ENCODE measurements around the gene CCDC87.
"Not testable (repeated sequence)": the region's sequence is repeated elsewhere in the genome, so short reads cannot be mapped to it uniquely, and the experiment has no call there.

CCDC87 gene
- 2.5 to 3.4 reads per million in 2 donors for total RNA-seq

DNA sequence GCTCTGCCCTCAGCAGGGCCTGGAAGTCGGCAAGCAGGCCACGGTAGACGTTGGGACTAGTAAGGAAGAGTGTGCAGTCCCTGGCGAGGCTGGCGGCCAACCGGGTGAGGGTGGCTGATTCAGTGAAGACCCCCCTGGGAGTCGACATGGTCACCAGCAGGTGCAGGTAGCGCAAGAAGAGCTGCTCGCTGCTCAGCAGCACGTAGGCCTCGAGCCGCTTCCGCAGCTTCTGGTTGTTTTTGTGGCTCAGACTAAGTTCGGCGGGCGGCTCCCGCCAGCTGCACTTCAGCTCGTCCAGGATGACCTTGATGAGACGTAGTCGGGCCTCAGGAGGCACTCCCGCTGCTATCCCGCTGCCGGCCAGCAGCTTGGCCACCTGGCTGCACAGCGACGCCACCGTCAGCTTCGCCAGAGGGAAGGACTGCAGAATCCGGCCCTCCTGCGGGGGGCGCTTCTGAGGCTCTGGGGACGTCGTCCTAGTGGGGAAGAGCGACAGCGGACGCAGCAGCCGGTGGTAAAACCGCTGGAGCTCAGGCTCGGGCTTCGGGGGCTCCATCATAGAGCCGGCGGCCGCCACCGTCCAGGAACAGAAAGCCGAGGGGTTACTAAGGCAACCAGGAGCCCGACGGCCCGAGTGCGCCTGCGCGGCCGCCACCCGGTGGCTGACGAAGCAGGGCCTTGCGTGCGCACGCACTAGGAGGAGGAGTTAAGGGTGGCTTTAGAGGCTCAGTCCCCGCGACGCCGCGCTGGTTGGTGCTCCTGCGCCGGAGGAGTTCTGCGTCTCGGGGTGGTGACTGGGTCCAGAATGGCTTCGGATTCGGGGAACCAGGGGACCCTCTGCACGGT is at the start of gene CCDC87, which contains the start of gene CCS:
Gene CCDC87 (minus strand): TSS at position 607 of the 846 bp plus-strand sequence. CDS start 48 bp downstream, at position 559.
Gene CCS (plus strand): TSS at position 729 of the 846 bp plus-strand sequence. CDS start 77 bp downstream, at position 806.
- DNase-seq = peak; percentile 95 to 99 (median 98)

- DNase-seq = no peak
Measured at GRCh38 chr11:66641834-66642233, 49.0 kb upstream of the CCDC87 start.

- not testable (repeated sequence) for DNase-seq
Measured at GRCh38 chr11:66639814-66640340, 47.0 kb upstream of the CCDC87 start.

- DNase-seq = peak in 2 of 5 experiments; percentile 43 to 62
Measured at GRCh38 chr11:66639066-66639813, 46.4 kb upstream of the CCDC87 start.

GRCh38 chr11:66638177-66639065 is 45.6 kb upstream of the CCDC87 start, which contains the start of gene RBM4:
TSS of gene RBM4 (plus strand) at chr11:66638703. CDS start at chr11:66639712, 1,009 bp downstream.
- peak; percentile 80 to 100 (median 94) for DNase-seq

DNA sequence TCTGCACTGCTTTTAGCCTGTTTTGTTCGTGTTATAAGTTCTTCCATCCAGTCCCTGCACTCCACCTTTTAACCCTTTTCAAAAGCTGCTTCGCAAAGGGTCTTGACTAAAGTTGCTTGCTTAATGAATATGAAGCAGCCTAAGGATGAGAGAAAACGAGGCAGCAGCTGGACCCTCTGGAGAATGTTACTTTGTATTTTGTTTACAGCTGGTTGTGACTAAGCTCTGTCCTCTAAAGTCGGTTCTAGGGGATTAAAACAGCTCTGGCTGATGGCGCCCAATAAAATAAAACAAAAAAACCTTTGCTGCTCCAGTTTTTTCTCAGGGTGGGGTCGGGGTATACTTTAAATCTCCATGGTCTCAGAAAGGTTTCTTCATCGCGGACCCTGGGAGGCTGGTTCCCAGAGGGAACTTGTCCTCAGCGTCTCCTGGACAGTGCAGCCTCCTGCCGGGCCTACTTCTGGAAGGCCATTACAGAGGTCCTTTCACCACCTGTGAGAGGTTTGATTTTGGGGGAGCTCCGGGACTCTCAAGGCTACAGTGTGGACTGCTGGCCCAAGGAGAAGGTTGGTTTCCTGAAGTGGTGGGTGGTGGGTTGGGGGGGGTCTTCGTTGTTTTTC is 44.8 kb upstream of the CCDC87 start:
- DNase-seq = no peak

- DNase-seq = no peak
Measured at GRCh38 chr11:66636411-66636810, 43.5 kb upstream of the CCDC87 start.

DNA sequence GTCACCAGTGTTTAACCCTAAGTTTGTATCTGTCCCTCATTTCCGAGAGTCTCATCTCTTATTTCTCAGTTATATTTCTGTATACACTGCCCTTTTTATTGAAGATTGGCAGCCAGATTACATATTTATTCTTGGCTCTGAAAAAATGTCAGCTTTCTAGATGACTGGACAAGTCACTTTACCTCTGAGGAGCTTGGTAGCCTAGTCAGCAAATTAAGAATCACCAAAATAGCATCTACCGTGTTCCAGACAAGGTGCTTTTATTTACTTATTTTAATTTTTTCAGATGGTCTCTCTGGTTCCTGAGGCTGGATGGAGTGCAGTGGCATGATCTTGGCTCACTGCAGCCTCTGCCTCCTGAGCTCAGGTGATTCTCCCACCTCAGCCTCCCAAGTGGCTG is 40.1 kb upstream of the CCDC87 start:
- DNase-seq = no peak

DNA sequence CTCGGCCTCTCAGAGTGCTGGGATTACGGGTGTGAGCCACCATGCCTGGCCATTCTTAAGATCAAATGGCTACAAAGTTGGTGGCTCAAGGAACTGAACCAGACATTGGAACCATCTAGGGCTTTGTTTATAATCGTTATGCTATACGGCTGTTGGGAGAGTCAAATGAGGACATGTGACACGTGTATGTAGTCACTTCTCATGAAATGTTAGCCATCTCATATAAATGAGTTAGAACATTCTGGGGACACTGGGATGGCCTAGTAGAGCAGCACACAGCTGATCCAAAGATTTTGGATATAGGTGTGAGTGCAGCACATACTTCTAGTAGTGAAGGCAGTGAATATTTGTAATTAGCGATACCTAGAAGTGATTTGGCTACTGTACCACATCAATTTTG is 39.0 kb upstream of the CCDC87 start:
- DNase-seq = no peak

GRCh38 chr11:66629356-66629755 is 36.5 kb upstream of the CCDC87 start:
- no peak for DNase-seq

DNA sequence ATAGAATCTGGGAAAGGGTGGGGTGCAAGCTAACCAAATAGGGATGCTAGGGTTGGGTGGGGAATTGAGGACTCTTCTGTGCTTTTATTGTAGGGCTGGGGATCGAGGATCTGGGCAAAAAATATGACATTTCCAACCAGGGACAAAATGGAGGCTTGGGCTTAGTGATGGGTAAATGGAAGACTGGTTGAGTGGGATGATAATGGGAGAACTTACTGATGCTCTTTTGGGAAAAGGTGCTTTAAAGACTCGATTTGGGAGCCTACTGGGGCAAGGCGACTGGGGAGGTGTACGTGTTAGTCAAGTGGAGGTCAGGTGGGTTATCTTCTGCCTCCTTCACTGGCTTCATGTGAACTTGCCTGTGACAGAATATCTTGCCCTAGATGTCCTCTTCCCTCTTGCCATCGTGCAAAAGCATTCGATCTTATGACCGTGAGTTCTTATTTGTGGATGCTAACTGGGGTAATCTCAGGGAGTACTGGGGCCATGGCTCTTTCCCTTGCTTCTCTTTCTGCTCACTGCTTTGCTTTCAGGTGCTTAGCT is 35.3 kb upstream of the CCDC87 start:
- no peak for DNase-seq

DNA sequence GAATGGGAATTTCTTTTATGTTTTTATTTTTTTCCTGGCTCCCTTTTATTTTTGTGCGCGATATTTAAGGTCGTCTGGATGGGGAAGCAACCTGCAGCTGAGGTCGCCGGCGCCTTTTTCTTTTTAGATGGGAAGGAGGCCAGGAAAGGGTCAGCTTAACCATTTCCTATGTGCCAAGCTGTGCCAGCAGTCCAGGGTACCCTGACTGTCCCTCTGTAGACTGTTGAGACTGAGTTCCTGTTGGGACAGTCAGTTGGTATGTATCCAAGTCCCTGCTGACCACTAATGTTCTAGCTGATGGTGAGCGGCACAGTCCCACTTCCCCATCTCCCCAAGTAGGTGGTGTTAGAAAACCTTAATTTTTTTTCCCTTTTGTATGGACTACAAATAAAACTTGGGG is 34.1 kb upstream of the CCDC87 start:
- DNase-seq = no peak

DNA sequence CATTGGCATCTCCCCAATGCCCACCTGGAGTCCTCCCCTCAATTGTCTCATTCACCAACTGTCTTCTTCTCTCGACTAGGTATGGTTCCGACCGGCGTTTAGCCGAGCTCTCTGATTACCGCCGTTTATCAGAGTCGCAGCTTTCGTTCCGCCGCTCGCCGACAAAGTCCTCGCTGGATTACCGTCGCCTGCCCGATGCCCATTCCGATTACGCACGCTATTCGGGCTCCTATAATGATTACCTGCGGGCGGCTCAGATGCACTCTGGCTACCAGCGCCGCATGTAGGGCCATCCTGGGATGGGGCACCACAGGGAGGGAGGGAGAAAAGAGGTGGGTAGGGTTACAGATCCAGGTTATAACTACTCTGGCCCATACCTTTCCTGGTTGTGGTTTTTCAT is 33.5 kb upstream of the CCDC87 start:
- DNase-seq = no peak

DNA sequence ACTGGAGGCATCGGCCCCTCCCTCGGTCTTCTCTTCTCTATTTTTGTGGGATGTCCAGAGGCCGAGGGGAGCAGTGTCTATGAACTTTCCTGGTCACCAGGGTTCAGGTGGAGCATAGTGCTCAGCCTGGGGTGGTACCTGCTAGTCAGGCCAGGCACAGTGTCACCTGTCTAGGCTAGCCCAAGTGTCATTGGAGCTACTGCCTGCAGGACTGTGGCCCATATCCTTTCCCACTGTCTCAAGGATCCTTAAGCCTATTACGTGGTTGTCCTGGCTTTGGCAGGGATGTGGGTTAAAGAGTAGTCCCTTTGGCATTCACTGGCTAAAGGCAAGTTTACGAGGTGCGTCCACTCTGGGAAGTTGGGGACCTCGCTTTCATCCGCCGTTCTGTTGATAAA is 32.9 kb upstream of the CCDC87 start:
- no peak for DNase-seq

DNA sequence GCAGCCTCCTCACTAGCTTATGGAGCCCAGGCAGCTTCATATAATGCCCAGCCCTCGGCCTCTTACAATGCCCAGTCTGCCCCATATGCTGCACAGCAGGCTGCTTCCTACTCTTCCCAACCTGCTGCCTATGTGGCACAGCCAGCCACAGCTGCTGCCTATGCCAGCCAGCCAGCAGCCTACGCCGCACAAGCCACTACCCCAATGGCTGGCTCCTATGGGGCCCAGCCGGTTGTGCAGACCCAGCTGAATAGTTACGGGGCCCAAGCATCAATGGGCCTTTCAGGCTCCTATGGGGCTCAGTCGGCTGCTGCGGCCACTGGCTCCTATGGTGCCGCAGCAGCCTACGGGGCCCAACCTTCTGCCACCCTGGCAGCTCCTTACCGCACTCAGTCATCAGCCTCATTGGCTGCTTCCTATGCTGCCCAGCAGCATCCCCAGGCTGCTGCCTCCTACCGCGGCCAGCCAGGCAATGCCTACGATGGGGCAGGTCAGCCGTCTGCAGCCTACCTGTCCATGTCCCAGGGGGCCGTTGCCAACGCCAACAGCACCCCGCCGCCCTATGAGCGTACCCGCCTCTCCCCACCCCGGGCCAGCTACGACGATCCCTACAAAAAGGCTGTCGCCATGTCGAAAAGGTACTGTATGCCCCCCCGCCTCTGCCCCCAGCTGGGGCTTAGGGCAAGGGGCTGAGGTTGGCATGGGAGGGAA is 32.3 kb upstream of the CCDC87 start:
- no peak for DNase-seq

- no peak for DNase-seq
Measured at GRCh38 chr11:66624450-66624849, 31.6 kb upstream of the CCDC87 start.

GRCh38 chr11:66619080-66619554 is 26.3 kb upstream of the CCDC87 start:
- peak in 3 of 5 experiments; percentile 21 to 83 (median 72) for DNase-seq

DNA sequence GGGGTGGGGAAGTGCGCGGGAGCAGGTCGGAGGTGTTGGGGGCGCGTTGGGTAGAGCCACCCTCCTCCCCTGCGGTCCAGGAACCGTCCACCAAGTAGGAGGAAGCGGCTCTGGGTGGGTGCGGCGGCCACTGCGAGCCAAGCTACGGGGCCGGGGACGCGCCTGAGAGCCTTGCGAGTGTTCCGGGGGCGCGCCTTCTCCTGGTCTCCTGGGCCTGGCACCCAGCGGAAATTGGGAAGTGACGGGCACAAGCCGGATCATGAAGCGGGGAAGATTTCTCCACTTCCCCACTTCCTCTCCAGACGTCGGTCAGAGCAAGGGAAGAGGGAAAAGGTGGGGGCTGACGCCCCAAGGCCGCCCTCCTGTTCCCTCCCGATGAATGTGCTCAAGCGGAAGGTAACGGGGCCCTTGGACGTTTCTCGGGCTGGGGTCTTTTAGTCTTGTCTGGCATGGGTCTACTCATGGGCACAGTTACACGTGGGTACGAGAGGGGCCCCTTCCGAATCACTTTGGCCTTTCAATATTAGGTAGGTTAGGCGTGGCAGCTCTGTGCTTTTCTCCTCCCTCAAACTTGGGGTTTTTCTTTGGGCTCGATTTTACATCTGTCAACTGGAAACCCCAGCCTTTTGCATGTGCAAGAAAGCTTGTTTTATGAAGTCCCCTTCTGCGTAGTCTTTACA is 24.4 kb upstream of the CCDC87 start:
- DNase-seq = peak in 1 of 5 experiments; percentile 25

GRCh38 chr11:66616379-66617154 is 23.7 kb upstream of the CCDC87 start, which contains the start of gene RBM14:
TSS of gene RBM14 (plus strand) at chr11:66616630. CDS start at chr11:66616721, 91 bp downstream.
- peak; percentile 96 to 100 (median 98) for DNase-seq

All from T-helper 2 cell (primary cell).